Measurements from ENCODE around the gene PRKN.

PRKN gene

DNA sequence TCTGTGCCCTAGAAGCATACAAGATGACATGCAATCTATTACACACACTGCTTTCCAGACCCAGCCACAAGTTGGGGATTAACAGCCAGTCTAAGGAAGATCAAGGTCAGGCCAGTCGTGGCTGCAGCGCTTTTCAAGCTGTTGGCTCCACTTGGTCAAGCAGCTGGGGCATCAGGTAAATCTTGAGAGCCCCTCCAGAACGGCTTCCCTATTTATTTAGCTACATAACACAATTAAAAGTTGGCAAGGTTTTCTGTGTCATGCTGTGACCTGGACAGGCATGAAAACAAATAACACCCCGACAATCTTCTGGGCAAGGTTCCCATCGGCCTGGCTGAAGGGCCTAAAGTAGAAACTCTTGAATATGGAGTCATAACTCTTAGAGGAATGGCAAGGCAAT is 524.3 kb downstream of the PRKN start:
- Histone ChIP-seq H3K27me3 (ENCODE audit: insufficient read depth, low read depth) (no peaks in the 10 kb centered on the region), H4K20me1 (ENCODE audit: insufficient read depth) (no peaks in the 10 kb centered on the region), H3K36me3 (ENCODE audit: insufficient read depth) (no peaks in the 10 kb centered on the region), H3K4me1 (ENCODE audit: low read depth, poor library complexity, severe bottlenecking) (no peaks in the 10 kb centered on the region), H3K4me2 (no peak overlapping the region), H3K27ac (no peak overlapping the region), H3K9ac (no peak overlapping the region), H3K4me3 (IDR thresholded peaks at IDR 0.05; ENCODE audit: insufficient read depth, low read depth, low read length) (no peak overlapping the region), H3K79me2 (ENCODE audit: insufficient read depth, low read depth) (no peaks in the 10 kb centered on the region), H2AFZ (ENCODE audit: low read depth) (no peak overlapping the region)
- TF ChIP-seq, protein P1, sequence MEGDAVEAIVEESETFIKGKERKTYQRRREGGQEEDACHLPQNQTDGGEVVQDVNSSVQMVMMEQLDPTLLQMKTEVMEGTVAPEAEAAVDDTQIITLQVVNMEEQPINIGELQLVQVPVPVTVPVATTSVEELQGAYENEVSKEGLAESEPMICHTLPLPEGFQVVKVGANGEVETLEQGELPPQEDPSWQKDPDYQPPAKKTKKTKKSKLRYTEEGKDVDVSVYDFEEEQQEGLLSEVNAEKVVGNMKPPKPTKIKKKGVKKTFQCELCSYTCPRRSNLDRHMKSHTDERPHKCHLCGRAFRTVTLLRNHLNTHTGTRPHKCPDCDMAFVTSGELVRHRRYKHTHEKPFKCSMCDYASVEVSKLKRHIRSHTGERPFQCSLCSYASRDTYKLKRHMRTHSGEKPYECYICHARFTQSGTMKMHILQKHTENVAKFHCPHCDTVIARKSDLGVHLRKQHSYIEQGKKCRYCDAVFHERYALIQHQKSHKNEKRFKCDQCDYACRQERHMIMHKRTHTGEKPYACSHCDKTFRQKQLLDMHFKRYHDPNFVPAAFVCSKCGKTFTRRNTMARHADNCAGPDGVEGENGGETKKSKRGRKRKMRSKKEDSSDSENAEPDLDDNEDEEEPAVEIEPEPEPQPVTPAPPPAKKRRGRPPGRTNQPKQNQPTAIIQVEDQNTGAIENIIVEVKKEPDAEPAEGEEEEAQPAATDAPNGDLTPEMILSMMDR (conservative IDR thresholded peaks at IDR 0.05; ENCODE audit: low read depth, low read length) = no peak

DNA sequence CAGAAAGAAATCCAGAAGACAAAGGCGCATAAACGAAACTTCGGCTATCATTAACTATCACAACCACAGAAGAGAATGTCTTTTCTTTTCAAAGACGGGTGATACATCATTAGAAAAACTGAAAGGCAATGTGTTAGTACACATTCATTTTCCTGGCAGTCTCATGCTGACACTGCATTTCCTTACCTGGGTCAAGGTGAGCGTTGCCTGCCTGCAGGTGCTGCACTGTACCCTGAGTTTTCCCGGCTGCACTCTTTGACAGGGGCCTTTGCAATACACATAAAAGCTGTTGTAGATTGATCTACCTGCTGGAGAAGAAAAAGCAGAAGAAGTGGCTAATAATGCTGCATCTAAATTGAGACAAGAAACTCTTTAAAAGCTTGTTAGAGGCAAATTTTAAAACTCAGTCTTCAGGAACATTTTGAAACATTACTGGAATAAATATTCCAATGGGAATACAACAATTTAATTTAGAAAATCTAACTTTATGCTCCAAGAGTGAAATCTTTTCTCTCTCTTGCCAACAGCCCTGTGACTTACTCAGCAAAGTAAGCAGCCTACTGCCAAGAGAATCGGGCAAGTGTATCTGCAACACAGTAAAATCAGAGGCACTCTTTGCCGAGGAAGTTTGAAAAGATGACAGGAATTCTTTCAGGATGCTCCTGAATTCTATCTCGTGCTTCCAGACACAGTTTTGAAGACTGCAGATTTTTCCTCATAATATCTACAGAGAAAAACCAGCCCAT is 526.4 kb downstream of the PRKN start:
- TF ChIP-seq, protein P1 (conservative IDR thresholded peaks at IDR 0.05; ENCODE audit: low read depth, low read length) = no peak
- Histone ChIP-seq H4K20me1 (ENCODE audit: insufficient read depth) (no peaks in the 10 kb centered on the region), H3K27me3 (ENCODE audit: insufficient read depth, low read depth) (no peaks in the 10 kb centered on the region), H3K36me3 (ENCODE audit: insufficient read depth) (no peaks in the 10 kb centered on the region), H3K27ac (no peak overlapping the region), H3K4me1 (ENCODE audit: low read depth, poor library complexity, severe bottlenecking) (no peaks in the 10 kb centered on the region), H3K4me3 (IDR thresholded peaks at IDR 0.05; ENCODE audit: insufficient read depth, low read depth, low read length) (no peak overlapping the region), H3K79me2 (ENCODE audit: insufficient read depth, low read depth) (no peaks in the 10 kb centered on the region), H2AFZ (ENCODE audit: low read depth) (no peak overlapping the region), H3K9ac (no peak overlapping the region), H3K4me2 (no peak overlapping the region)

DNA sequence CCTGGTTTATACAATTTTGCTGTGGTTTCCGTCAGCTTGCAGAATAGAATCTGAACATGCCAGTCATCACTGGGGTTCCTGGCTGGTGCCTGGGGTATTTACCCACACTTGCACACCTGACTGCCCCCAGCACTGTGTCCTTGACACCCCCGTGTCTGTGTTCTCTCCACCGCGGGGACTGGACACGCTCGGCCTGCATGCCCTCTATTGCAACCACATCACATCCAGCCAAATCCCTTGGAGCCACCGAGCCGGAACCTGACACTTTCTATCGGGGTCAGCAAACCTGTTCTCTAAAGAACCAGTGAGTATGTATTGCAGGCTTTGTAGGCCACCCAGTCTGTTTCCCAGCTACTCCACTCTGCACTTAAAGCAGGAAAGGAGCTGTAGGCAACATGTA is 527.5 kb downstream of the PRKN start:
- Histone ChIP-seq H3K4me2 (no peak overlapping the region), H3K4me3 (IDR thresholded peaks at IDR 0.05; ENCODE audit: insufficient read depth, low read depth, low read length) (no peak overlapping the region), H3K9ac (no peak overlapping the region), H2AFZ (ENCODE audit: low read depth) (no peak overlapping the region), H3K27me3 (ENCODE audit: insufficient read depth, low read depth) (no peaks in the 10 kb centered on the region), H3K4me1 (ENCODE audit: low read depth, poor library complexity, severe bottlenecking) (no peaks in the 10 kb centered on the region), H3K36me3 (ENCODE audit: insufficient read depth) (no peaks in the 10 kb centered on the region), H3K27ac (no peak overlapping the region), H4K20me1 (ENCODE audit: insufficient read depth) (no peaks in the 10 kb centered on the region), H3K79me2 (ENCODE audit: insufficient read depth, low read depth) (no peaks in the 10 kb centered on the region)
- TF ChIP-seq, protein P1 (conservative IDR thresholded peaks at IDR 0.05; ENCODE audit: low read depth, low read length) = no peak

DNA sequence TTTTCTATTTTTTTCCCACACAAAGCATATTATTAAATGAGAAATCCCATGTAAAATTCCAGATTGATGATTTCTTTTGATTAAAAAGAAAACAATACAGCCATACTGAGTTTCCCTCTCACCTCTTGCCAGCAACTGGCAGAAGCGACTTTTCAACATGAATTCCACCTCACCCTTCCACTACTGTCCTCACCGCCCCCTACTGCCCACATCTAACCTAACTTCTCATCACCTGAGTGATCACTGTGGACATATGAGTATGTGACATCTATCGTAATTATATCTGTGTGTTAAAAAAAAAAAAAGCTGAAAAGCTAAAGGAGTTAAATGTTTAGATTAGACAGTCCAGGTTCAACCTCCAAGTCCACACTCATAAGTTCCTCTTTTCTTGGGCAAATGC is 528.6 kb downstream of the PRKN start:
- TF ChIP-seq, protein P1 (conservative IDR thresholded peaks at IDR 0.05; ENCODE audit: low read depth, low read length) = no peak
- no peaks in the 10 kb centered on the region for H3K27me3 ChIP-seq (ENCODE audit: insufficient read depth, low read depth)
- H4K20me1 ChIP-seq (ENCODE audit: insufficient read depth) = no peaks in the 10 kb centered on the region

More for the DNA sequence above, 528.6 kb downstream of the PRKN start:
- no peak overlapping the region for H3K4me3 ChIP-seq (IDR thresholded peaks at IDR 0.05; ENCODE audit: insufficient read depth, low read depth, low read length)
- H2AFZ ChIP-seq (ENCODE audit: low read depth) = no peak overlapping the region
- H3K4me1 ChIP-seq (ENCODE audit: low read depth, poor library complexity, severe bottlenecking) = no peaks in the 10 kb centered on the region
- no peak overlapping the region for H3K9ac ChIP-seq
- no peak overlapping the region for H3K4me2 ChIP-seq
- H3K36me3 ChIP-seq (ENCODE audit: insufficient read depth) = no peaks in the 10 kb centered on the region
- no peak overlapping the region for H3K27ac ChIP-seq
- no peaks in the 10 kb centered on the region for H3K79me2 ChIP-seq (ENCODE audit: insufficient read depth, low read depth)
